HG02870 (cell line): ENCODE measurements around the gene GJB2.

Source experiments
- ATAC-seq: cut with Tn5 transposase; IDR thresholded peaks from one replicate; pipeline ENCODE4 v1.9.1; 2021; ENCODE audit warnings: mild to moderate bottlenecking, moderate library complexity; ENCODE audit not compliant: unreplicated experiment

The GJB2 gene

GRCh38 chr13:20142927-20143480, 49.7 kb downstream of the GJB2 start:
- no peak for ATAC-seq

DNA sequence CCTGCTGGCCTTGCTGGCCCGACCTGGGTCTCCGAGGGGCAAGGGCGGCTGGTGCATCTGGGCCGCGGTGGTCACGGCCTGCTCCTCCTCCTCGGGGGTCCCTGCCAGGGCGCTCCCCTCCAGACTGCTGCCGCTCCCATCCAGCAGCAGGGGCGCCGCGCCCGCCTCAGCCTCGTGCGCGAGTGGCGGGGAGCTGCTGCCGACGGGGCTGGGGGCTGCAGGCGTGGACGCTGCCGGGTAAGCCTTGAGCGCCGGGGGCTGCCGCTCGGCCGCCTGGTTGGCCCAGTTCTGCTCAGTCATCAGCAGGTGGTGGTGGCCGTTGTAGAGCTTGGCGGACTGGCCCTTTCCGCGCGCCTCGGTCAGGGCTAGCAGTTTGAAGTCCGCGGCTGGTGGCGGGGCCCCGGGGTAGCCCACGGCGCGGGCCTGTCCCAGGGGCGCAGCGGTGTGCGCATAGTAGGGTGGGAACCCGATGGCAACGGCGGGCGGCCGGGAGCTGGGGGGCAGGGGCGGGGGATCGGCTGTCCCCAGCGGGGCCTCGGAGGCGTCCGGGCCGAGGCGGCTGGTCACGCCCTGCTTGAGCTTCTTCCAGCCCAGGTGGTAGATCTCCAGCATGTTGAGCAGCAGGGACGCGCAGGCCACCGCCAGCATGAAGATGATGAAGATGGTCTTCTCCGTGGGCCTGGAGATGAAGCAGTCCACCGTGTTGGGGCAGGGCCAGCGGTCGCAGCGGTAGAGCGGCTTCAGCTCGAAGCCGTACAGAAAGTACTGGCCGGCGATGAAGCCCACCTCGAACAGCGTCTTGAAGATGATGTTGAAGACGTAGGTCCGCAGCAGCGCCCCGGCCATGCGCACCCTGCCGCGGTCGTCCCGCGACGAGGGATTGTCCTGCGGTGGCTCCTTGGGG, 50.5 kb downstream of the GJB2 start:
- ATAC-seq, result no peak

DNA sequence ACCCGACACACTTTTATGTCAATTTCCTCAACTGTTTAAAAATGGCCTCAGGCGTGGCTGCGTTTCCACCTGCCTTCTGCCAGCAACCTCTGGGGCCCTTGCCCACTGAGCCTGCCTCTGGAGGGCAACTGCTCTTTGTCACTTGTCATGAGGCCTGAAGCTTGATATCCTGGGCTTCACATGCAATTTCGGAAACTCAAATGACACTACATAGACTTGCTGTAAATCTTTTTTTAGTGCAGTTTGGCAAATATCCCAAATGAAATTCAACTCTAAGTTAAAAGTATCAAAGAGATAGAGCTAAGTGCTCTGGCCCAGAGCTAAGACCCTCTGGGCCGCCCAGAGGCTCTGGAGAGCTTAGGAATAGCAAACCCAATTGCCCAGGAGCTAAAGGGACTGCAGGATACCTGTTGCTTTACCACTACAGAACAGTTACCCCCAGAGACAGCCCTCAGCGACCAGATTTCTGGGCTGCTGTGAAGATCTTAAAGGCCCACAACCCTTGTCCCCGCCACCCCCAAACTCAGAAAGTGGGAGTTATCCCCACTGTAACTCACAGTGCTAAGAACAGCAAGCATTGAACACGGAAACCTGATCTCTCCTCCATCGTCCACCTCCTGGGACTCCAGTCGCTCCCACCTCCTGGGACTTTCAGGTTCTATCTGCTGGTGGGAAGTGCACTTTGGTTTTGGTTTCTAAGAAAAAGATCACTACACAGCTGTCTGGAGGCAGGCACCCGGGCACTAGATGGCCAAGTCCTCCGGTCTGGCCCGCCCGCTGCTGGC, 51.3 kb downstream of the GJB2 start:
- ATAC-seq, result no peak

- no peak for ATAC-seq
These were observed 52.3 kb downstream of the GJB2 start for GRCh38 chr13:20140487-20140886.

DNA sequence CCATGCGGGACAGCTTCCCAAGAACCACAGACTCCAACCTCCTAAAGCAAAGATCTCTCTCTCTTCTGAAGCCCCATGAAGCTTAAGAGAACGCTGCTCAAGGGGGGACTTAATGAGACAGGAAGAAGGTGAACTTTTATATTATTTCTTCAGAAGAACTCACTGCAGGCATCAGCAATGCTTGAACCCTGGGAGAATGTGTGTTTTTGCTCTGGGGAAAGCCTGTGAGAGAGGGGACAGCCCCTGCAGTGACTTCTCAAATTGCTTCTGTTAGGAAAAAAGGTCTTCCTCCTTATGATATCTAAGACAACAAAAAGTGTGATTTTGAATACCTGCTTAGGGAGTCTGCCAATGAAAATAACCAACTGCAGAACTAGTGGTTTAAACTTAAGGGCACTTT, 54.9 kb downstream of the GJB2 start:
- ATAC-seq, result no peak
